Mononuclear cell (primary cell): Measurements from ENCODE around the gene DBT. TPM values are rescaled to one million over a fixed set of nuclear protein-coding genes. Genes with fewer than 3 reads are reported as not detected.
"Not testable (repeated sequence)": the region's sequence is repeated elsewhere in the genome, so short reads cannot be mapped to it uniquely, and the experiment has no call there.

ENCODE experiments used
- H3K27me3 ChIP-seq: 2 replicates; pipeline ENCODE4 v1.6.0; 2011; ENCODE audit warnings: low read length, control low read depth; ENCODE audit not compliant: insufficient read depth
- H3K4me1 ChIP-seq: 2 replicates; pipeline ENCODE4 v1.5.1; 2011; ENCODE audit warnings: mild to moderate bottlenecking, low read length, control low read depth; ENCODE audit not compliant: insufficient read depth
- H3K4me3 ChIP-seq: 2 replicates; pipeline ENCODE4 v1.5.1; 2011; ENCODE audit warnings: mild to moderate bottlenecking, low read length, moderate library complexity
- H3K9me3 ChIP-seq: 2 replicates; pipeline ENCODE4 v1.5.1; 2011; ENCODE audit warnings: low read depth, mild to moderate bottlenecking, control low read depth, low read length
- total RNA-seq: library from RNA; depleted of rRNA; stranded (reverse); fragments of >200 nt; gene quantifications from one replicate; pipeline ENCODE4 v1.2.3, GENCODE V29; 2012

Gene DBT
- total RNA-seq, 1 donor: 4.2 TPM

DNA sequence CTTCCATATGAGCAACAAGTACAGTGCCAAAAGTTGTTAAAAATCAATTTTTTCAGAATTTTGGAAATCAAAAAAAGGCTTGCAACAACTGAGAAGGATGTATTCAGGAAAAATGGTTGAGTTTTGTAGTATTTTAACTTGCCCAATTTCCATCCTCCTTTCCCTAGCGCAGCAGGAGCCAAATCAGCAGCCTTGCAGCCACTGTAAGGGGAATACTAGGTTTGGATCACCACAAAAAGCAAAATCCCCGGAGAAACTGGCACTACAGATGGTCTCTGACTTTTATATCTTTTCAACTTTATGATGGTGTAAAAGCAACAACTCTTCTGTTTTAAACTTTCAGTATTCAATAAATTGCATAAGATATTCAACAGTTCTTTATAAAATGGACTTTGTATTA is 17.9 kb downstream of the DBT start:
- Histone ChIP-seq H3K4me1 (no peaks in the 10 kb centered on the region), H3K9me3 (no peaks in the 10 kb centered on the region), H3K27me3 (no peaks in the 10 kb centered on the region), H3K4me3 (no peak overlapping the region)

DNA sequence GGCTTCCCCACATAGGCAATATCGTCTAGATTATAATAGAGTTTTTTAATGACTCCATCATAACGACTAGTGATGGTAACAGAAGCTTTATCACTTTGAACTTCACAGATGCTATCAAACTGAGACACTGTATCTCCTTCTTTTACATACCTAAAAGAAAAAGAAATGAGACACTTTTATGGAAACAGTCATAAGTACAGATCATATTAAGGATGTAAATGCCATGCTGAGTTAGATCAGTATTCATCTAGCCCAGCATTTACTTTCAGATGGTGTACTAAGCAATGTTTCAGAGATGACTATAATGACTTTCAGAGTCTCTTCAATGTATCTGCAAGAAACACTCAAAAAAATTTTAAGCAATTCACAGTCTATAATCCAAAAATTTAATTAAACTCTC is 18.9 kb downstream of the DBT start:
- H3K4me1 ChIP-seq: no peaks in the 10 kb centered on the region
- H3K27me3 ChIP-seq: no peaks in the 10 kb centered on the region
- H3K9me3 ChIP-seq: no peaks in the 10 kb centered on the region
- no peak overlapping the region for H3K4me3 ChIP-seq

DNA sequence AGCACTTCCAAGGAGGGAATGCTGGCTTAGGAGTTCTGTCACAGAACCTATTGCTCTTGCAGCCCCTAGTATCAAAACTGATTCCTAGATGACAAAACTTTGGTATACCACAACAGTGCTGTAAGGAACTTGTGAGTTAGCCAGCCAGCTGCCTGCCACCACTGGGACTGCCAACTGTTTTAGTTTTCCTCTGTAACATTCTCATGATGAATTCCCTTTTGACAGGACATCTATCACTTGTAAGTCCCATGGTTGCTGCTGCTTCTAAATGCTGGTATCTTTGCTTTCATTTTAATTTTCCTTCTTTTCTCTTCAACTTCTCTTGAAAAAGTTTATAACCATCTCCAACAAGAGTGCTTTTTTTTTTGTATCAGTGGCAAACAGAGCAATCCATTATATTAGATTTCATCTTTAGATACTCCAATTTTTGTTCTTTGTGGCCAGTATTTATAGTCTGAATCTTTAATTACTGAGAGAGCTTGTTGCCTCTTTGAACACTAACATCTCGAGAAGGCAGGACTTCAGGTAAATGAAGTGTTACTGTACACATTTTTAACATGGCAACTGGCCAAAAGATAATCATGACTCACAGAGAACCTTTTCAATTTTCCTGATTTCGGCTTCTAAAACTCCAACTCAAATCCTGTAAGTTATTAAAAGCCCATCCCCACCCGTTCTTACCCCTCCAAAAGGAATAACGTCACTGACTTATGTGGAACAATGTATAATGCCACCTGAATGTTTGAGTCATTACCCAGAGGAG is 19.8 kb downstream of the DBT start:
- Histone ChIP-seq H3K27me3 (no peaks in the 10 kb centered on the region), H3K4me3 (no peak overlapping the region), H3K9me3 (no peaks in the 10 kb centered on the region), H3K4me1 (no peaks in the 10 kb centered on the region)

DNA sequence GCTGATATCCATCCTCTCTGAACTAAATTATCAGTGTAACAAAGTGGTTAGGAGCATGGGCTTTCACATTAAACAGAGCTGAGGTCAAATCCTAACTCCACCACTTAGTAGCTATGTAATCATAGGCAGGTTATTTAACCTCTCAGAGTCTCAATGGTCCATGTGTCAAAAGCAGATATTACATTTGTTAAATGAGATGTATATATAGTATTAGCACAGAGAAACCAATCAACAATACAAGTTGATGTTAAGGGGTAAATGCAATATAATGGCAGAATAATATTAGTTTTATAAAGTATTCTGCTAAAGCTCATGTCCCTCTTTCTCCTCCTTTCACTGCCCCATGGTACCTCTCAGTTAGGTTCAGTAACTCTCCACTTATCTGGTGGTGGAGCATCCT is 27.2 kb downstream of the DBT start:
- Histone ChIP-seq H3K9me3 (no peaks in the 10 kb centered on the region), H3K4me1 (no peaks in the 10 kb centered on the region), H3K4me3 (no peak overlapping the region), H3K27me3 (no peaks in the 10 kb centered on the region)

DNA sequence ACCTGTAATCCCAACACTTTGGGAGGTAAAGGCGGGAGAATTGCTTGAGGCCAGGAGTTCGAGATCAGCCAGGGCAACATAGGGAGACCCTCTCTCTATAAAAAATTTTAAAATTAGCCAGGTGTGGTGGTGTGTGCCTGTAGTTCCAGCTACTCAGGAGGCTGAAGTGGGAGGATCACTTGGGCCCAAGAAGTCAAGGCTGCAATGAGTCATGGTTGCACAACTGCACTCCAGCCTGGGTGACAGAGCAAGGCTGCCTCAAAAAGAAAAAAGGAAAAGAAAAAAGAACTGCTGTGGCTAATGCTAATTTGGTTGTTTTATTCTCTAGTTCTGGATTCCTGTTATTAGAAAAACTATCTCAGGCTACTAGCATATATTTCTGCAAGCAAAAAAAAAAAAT is 29.8 kb downstream of the DBT start:
- Histone ChIP-seq H3K9me3 (no peaks in the 10 kb centered on the region), H3K27me3 (no peaks in the 10 kb centered on the region), H3K4me3 (no peak overlapping the region), H3K4me1 (no peaks in the 10 kb centered on the region)

DNA sequence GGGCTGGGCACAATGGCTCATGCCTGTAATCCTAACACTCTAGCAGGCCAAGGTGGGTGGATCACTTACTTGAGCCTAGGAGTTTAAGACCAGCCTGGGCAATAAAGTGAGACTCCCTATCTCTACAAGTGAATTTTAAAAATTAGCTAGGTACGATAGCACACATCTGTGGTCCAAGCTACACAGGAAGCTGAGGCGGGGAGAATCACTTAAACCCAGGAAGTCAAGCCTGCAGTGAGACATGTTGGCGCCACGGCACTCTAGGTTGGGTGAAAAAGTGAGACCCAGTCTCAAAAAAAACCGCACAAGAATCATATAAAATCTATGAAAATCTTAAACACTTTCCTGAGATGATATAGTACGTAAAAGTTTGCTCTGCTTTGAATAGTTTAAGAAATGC is 30.2 kb downstream of the DBT start:
- Histone ChIP-seq H3K4me3 (no peak overlapping the region), H3K27me3 (no peaks in the 10 kb centered on the region), H3K9me3 (no peaks in the 10 kb centered on the region), H3K4me1 (no peaks in the 10 kb centered on the region)

DNA sequence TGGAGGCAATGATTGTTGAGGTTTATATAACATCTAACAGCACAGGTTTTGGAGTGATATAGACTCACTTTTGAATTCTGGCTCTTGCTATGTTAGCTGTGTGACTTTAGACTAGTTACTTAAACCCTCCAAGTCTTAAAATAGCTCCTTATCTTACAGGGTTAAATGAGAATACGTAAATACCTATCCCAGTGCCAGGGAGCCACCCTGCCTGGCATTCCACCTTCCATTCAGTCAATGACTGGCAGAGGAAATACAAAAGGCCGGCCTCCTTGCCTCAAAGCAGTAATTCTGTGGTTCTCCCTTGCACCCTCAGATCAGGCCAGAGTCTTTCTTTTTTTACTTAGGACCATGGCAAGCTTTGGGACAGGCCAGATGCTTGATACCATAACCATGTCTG is 31.8 kb downstream of the DBT start:
- no peaks in the 10 kb centered on the region for H3K27me3 ChIP-seq
- no peak overlapping the region for H3K4me3 ChIP-seq
- H3K4me1 ChIP-seq: no peaks in the 10 kb centered on the region
- no peaks in the 10 kb centered on the region for H3K9me3 ChIP-seq

DNA sequence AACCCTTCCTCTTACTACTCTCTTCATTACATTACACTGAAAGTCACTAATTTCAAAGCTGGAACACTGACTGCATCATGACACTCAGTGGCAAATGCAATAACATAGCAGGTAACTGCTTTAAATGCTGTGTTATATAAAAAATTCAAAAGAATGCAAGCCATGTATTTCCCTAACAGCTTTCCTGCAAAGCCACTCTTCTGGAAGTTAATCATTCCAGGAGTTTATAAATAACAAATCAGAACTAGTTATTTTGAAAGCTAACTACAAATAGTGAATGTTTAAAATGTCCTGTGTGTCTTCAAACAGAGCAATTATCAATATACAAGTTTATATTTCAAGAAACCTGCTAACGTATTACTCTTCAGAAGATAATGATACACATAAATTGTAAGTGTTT is 34.5 kb downstream of the DBT start:
- H3K4me1 ChIP-seq: no peaks in the 10 kb centered on the region
- H3K4me3 ChIP-seq: no peak overlapping the region
- no peaks in the 10 kb centered on the region for H3K27me3 ChIP-seq
- H3K9me3 ChIP-seq: no peaks in the 10 kb centered on the region

DNA sequence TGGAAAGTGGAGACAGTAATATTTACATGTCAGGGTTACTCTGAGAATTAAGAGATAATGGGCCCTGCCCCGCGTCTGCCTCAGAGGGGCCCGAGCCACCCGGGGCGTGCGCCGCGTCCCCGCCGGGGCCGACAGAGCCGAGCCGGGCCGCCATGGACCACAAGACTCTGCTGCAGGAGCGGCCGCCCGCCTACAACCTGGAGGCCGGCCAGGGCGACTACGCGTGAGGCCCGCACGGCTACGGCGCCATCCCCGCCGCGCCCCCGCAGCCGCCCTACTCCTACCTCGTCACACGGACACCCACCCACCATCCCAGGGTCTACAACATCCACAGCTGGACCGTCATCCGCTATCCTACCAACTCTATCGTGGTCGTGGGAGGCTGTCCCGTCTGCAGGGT is 36.5 kb downstream of the DBT start:
- H3K27me3 ChIP-seq: no peaks in the 10 kb centered on the region
- H3K4me3 ChIP-seq: no peak overlapping the region
- no peaks in the 10 kb centered on the region for H3K9me3 ChIP-seq
- H3K4me1 ChIP-seq: no peaks in the 10 kb centered on the region

DNA sequence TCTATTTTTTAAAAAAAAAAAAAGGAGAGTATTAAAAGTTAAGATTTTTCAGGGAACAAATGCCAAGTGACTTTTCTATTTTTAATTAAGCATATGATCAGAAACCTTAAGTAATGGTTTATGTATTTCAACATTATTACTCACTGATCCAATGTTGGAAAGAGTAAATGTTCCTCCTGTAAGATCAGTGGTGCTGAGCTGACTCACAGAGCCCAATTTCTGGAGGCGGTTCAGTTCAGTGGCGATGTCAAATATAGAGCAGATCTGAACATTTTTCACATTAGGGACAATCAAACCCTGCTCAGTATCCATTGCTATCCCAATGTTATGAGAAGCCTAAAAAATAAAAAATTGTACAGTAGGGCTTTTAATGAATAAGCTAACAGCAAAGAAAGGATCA is 43.3 kb downstream of the DBT start:
- Histone ChIP-seq H3K27me3 (no peaks in the 10 kb centered on the region), H3K9me3 (no peaks in the 10 kb centered on the region), H3K4me1 (no peaks in the 10 kb centered on the region), H3K4me3 (no peak overlapping the region)

DNA sequence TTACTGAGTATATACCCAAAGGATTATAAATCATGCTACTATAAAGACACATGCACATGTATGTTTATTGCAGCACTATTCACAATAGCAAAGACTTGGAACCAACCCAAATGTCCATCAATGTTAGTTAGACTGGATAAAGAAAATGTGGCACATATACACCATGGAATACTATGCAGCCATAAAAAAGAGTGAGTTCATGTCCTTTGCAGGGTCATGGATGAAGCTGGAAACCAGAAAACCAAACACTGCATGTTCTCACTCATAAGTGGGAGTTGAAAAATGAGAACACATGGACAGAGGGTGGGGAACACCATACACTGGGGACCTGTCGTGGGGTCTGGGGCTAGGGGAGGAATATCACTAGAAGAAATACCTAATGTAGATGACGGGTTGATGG is 44.0 kb downstream of the DBT start:
- H3K27me3 ChIP-seq, H3K9me3 ChIP-seq, H3K4me3 ChIP-seq, H3K4me1 ChIP-seq: not testable (repeated sequence)

DNA sequence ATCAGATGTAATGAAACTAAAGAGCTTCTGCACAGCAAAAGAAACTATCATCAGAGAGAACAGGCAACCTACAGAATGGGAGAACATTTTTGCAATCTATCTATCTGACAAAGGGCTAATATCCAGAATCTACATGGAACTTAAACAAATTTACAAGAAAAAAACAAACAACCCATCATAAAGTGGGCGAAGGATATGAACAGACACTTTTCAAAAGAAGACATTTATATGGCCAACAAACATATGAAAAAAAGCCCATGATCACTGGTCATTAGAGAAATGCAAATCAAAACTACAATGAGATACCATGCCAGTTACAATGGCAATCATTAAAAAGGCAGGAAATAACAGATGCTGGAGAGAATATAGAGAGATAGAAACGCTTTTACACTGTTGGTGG is 44.5 kb downstream of the DBT start:
- H3K27me3 ChIP-seq, H3K4me1 ChIP-seq, H3K9me3 ChIP-seq, H3K4me3 ChIP-seq: not testable (repeated sequence)

DNA sequence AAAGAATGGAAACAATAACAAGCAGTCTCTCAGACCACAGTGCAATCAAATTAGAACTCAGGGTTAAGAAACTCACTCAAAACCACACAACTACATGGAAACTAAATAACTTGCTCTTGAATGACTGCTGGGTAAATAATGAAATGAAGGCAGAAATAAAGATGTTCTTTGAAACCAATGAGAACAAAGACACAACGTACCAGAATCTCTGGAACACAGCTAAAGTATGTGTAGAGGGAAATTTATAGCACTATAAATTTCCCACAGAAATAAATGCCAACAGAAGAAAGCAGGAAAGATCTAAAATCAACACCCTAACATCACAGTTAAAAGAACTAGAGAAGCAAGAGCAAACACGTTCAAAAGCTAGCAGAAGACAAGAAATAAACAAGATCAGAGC is 46.9 kb downstream of the DBT start:
- H3K27me3 ChIP-seq, H3K4me1 ChIP-seq, H3K4me3 ChIP-seq, H3K9me3 ChIP-seq: not testable (repeated sequence)

DNA sequence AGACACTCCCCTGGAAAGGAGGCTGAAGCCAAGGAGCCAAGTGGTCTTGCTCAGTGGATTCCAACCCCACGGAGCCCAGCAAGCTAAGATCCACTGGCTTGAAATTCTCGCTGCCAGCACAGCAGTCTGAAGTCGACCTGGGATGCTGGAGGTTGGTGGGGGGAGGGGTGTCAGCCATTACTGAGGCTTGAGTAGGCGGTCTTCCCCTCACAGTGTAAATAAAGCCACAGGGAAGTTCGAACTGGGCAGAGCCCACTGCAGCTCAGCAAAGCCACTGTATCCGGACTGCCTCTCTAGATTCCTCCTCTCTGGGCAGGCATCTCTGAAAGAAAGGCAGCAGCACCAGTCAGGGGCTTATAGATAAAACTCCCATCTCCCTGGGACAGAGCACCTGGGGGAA is 49.6 kb downstream of the DBT start:
- not testable (repeated sequence) for H3K9me3 ChIP-seq, H3K4me3 ChIP-seq, H3K4me1 ChIP-seq, H3K27me3 ChIP-seq

DNA sequence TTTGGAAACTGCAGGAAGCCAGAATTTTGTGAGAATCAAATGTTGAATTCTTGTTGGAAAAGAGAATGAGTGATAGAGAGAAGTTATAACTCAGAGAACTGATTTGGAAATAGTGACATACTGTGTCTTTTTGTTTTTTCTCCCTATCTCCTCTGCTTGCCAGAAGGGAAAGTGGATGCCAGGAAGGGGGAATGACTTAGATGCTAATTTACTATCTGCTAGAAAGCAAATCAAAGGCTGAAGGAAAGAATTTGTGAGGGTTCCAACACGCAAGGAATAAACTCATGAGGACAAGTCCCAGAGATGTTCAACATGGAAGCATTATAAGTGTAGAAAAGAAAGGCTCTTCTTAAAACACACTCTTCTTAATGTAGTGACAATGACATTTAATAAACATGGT is 51.0 kb downstream of the DBT start:
- Histone ChIP-seq H3K27me3 (no peaks in the 10 kb centered on the region), H3K9me3 (no peaks in the 10 kb centered on the region), H3K4me1 (no peaks in the 10 kb centered on the region), H3K4me3 (no peak overlapping the region)

DNA sequence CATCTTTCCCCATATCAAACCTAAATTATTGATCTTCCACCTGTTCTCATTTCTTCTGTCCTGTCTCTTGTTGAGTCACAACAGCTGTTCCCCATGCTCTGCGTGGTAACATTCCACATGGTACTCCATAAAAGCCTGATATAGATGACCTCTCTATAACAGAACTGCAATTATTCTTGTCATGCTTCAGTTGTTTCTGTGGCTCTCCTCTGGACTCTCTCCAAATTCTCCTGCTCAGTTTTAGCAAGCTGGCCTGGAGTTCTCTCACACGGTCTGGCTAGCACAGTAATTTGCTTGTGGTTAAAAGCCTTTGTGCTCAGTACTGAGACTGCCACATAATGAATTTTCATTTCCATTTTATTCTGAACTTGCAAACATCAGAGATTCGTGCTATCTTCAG is 61.0 kb downstream of the DBT start:
- Histone ChIP-seq H3K27me3 (no peaks in the 10 kb centered on the region), H3K4me1 (no peaks in the 10 kb centered on the region), H3K9me3 (no peaks in the 10 kb centered on the region), H3K4me3 (no peak overlapping the region)
